ENCODE measurements around the gene LCN15. TPM values are rescaled to one million over a fixed set of nuclear protein-coding genes. Genes with fewer than 3 reads are reported as not detected.

LCN15 gene
- polyA plus RNA-seq, 1 donor from 2014 or later = not detected

DNA sequence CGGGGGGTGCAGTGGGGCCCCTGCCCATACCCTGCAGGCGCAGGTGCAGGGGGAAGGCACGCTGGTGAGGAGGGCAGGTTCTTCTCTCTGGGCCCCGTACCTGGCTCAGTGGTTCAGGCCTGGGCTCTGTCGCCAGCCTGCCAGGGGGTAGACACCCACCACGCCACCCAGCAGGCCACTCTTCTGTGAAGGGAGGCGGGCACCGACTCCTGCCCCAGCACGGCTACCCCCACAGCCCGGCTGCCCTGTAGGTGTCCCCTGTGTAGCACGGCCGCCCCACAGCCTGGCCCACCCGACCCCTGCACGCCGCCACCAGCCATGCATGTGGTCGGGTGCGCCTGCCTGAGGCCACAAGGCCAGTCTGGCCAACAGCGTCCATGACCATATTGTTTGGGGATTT is 17.7 kb downstream of the LCN15 start:
- no peak overlapping the region for H3K4me2 ChIP-seq (ENCODE audit: low read length)

DNA sequence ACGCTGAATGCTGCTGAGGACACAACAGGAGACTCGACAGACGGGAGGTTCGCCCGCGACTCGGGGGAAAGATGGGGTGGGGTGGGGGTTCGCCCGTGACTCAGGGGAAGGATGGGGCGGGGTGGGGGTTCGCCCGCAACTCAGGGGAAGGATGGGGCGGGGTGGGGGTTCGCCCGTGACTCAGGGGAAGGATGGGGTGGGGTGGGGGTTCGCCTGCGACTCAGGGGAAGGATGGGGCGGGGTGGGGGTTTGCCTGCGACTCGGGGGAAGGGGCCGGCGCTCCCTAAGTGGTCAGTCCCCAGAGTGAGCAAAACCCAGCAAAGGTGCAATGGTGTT is 18.2 kb downstream of the LCN15 start:
- Histone ChIP-seq H3F3A (ENCODE audit: insufficient read depth, low read length, poor library complexity, severe bottlenecking) (no peaks in the 10 kb centered on the region), H3K79me2 (replicated peaks; ENCODE audit: insufficient read depth, low read length) (no peaks in the 10 kb centered on the region), H3K27me3 (ENCODE audit: insufficient read depth, low read depth, low read length) (no peaks in the 10 kb centered on the region), H3K4me3 (ENCODE audit: low read length) (no peak overlapping the region), H3K9me3 (ENCODE audit: low read length) (no peaks in the 10 kb centered on the region), H2AFZ (ENCODE audit: low read depth, low read length) (no peak overlapping the region), H3K36me3 (ENCODE audit: insufficient read depth, low read length) (no peaks in the 10 kb centered on the region), H3K4me2 (ENCODE audit: low read length) (no peak overlapping the region), H3K27ac (ENCODE audit: low read length) (no peak overlapping the region), H4K20me1 (ENCODE audit: insufficient read depth) (no peaks in the 10 kb centered on the region), H3K9me2 (ENCODE audit: insufficient read depth, low read length) (no peaks in the 10 kb centered on the region), H3K9ac (ENCODE audit: low read length) (no peak overlapping the region)
- TF ChIP-seq, protein P1, sequence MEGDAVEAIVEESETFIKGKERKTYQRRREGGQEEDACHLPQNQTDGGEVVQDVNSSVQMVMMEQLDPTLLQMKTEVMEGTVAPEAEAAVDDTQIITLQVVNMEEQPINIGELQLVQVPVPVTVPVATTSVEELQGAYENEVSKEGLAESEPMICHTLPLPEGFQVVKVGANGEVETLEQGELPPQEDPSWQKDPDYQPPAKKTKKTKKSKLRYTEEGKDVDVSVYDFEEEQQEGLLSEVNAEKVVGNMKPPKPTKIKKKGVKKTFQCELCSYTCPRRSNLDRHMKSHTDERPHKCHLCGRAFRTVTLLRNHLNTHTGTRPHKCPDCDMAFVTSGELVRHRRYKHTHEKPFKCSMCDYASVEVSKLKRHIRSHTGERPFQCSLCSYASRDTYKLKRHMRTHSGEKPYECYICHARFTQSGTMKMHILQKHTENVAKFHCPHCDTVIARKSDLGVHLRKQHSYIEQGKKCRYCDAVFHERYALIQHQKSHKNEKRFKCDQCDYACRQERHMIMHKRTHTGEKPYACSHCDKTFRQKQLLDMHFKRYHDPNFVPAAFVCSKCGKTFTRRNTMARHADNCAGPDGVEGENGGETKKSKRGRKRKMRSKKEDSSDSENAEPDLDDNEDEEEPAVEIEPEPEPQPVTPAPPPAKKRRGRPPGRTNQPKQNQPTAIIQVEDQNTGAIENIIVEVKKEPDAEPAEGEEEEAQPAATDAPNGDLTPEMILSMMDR (IDR thresholded peaks at IDR 0.05; ENCODE audit: poor library complexity, severe bottlenecking) = no peak
- TF ChIP-seq EZH2 (IDR thresholded peaks at IDR 0.05; ENCODE audit: borderline replicate concordance, insufficient read depth, low read length, poor library complexity, severe bottlenecking) (no peak), POLR2AphosphoS5 (IDR thresholded peaks at IDR 0.05) (no peak), EP300 (conservative IDR thresholded peaks at IDR 0.05; ENCODE audit: poor library complexity, severe bottlenecking) (no peak), MXI1 (conservative IDR thresholded peaks at IDR 0.05; ENCODE audit: poor library complexity, severe bottlenecking) (no peak), RAD21 (conservative IDR thresholded peaks at IDR 0.05) (no peak), SMC3 (conservative IDR thresholded peaks at IDR 0.05; ENCODE audit: poor library complexity) (no peak), TAF1 (IDR thresholded peaks at IDR 0.05; ENCODE audit: low read depth) (no peak)
- TF ChIP-seq, protein P2, sequence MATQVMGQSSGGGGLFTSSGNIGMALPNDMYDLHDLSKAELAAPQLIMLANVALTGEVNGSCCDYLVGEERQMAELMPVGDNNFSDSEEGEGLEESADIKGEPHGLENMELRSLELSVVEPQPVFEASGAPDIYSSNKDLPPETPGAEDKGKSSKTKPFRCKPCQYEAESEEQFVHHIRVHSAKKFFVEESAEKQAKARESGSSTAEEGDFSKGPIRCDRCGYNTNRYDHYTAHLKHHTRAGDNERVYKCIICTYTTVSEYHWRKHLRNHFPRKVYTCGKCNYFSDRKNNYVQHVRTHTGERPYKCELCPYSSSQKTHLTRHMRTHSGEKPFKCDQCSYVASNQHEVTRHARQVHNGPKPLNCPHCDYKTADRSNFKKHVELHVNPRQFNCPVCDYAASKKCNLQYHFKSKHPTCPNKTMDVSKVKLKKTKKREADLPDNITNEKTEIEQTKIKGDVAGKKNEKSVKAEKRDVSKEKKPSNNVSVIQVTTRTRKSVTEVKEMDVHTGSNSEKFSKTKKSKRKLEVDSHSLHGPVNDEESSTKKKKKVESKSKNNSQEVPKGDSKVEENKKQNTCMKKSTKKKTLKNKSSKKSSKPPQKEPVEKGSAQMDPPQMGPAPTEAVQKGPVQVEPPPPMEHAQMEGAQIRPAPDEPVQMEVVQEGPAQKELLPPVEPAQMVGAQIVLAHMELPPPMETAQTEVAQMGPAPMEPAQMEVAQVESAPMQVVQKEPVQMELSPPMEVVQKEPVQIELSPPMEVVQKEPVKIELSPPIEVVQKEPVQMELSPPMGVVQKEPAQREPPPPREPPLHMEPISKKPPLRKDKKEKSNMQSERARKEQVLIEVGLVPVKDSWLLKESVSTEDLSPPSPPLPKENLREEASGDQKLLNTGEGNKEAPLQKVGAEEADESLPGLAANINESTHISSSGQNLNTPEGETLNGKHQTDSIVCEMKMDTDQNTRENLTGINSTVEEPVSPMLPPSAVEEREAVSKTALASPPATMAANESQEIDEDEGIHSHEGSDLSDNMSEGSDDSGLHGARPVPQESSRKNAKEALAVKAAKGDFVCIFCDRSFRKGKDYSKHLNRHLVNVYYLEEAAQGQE (IDR thresholded peaks at IDR 0.05; ENCODE audit: borderline replicate concordance) = no peak

More for the DNA sequence above, 17.7 kb downstream of the LCN15 start:
- no peaks in the 10 kb centered on the region for H3K36me3 ChIP-seq (ENCODE audit: insufficient read depth, low read length)
- TF ChIP-seq TAF1 (IDR thresholded peaks at IDR 0.05; ENCODE audit: low read depth) = no peak
- TF ChIP-seq EZH2 (IDR thresholded peaks at IDR 0.05; ENCODE audit: borderline replicate concordance, insufficient read depth, low read length, poor library complexity, severe bottlenecking) = no peak
- TF ChIP-seq RAD21 (conservative IDR thresholded peaks at IDR 0.05) = no peak
- H3K9ac ChIP-seq (ENCODE audit: low read length) = no peak overlapping the region
- H3F3A ChIP-seq (ENCODE audit: insufficient read depth, low read length, poor library complexity, severe bottlenecking) = no peaks in the 10 kb centered on the region
- no peaks in the 10 kb centered on the region for H4K20me1 ChIP-seq (ENCODE audit: insufficient read depth)
- no peaks in the 10 kb centered on the region for H3K27me3 ChIP-seq (ENCODE audit: insufficient read depth, low read depth, low read length)
- H3K27ac ChIP-seq (ENCODE audit: low read length) = no peak overlapping the region
- H2AFZ ChIP-seq (ENCODE audit: low read depth, low read length) = no peak overlapping the region
- H3K9me2 ChIP-seq (ENCODE audit: insufficient read depth, low read length) = no peaks in the 10 kb centered on the region
- no peak overlapping the region for H3K4me3 ChIP-seq (ENCODE audit: low read length)
- H3K79me2 ChIP-seq (replicated peaks; ENCODE audit: insufficient read depth, low read length) = no peaks in the 10 kb centered on the region
- H3K9me3 ChIP-seq (ENCODE audit: low read length) = no peaks in the 10 kb centered on the region
